Small intestine (tissue), 7 donors: Measurements from ENCODE around the gene RAB18. TPM values are rescaled to one million over a fixed set of nuclear protein-coding genes. Genes with fewer than 3 reads are reported as not detected.
"Not testable (repeated sequence)": the region's sequence is repeated elsewhere in the genome, so short reads cannot be mapped to it uniquely, and the experiment has no call there.

ENCODE experiments used
- DNase-seq, 2 donors: peaks; one replicate each; pipeline versions ENCODE4 v3.0.0 to v3.0.0-alpha.2; 2013
- FAIRE-seq: peaks from 2 replicates; lab custom pipeline; 2012; peaks lifted over from hg19 to GRCh38; lab: Jason Lieb, UNC
- H3K27ac ChIP-seq, 3 donors: one replicate each; pipeline ENCODE4 v1.5.1; 2013; ENCODE audit warnings: low read length in 2 of 3, mild to moderate bottlenecking in 2 of 3, control low read depth in 1 of 3, inconsistent platforms in 1 of 3, low read depth in 1 of 3, moderate library complexity in 1 of 3
- H3K27me3 ChIP-seq, 3 donors: one replicate each; pipeline ENCODE4 v1.6.1; 2013; ENCODE audit warnings: low read length in 3 of 3, inconsistent platforms in 1 of 3; ENCODE audit not compliant: control insufficient read depth in 3 of 3, insufficient read depth in 3 of 3
- H3K36me3 ChIP-seq, 3 donors: one replicate each; pipeline ENCODE4 v1.6.1; 2013; ENCODE audit warnings: low read length in 3 of 3, inconsistent platforms in 1 of 3, low read depth in 1 of 3, mild to moderate bottlenecking in 1 of 3, moderate library complexity in 1 of 3; ENCODE audit not compliant: control insufficient read depth in 3 of 3, insufficient read depth in 2 of 3
- H3K4me1 ChIP-seq, 3 donors: one replicate each; pipeline ENCODE4 v1.6.1; 2013; ENCODE audit warnings: low read length in 2 of 3, inconsistent platforms in 1 of 3, low read depth in 1 of 3, mild to moderate bottlenecking in 1 of 3, moderate library complexity in 1 of 3; ENCODE audit not compliant: control insufficient read depth in 3 of 3, insufficient read depth in 2 of 3
- H3K4me3 ChIP-seq, 3 donors: one replicate each; pipeline ENCODE4 v1.5.1; 2013; ENCODE audit warnings: low read length in 3 of 3, control low read depth in 1 of 3, inconsistent platforms in 1 of 3, low read depth in 1 of 3, mild to moderate bottlenecking in 1 of 3, moderate library complexity in 1 of 3
- H3K9me3 ChIP-seq, 2 donors: one replicate each; pipeline ENCODE4 v1.6.1; 2013; ENCODE audit warnings: low read depth in 1 of 2, low read length in 1 of 2; ENCODE audit not compliant: control insufficient read depth in 2 of 2, insufficient read depth in 1 of 2
- WGBS, 3 donors: extraction: QIAGEN DNeasy Blood & Tissue Kit; methylation state at CpG; one replicate each; pipeline ENCODE4 v1.1.7; 2013; 5-methylcytosine and 5-hydroxymethylcytosine counted together
- polyA plus RNA-seq, 4 donors: library from polyadenylated mRNA; stranded (reverse) in 3 of 4; unstranded in 1 of 4; fragments of 200-250 nt in 3 of 4; fragments of 120-200 nt in 1 of 4; gene quantifications; one replicate each; pipeline versions ENCODE4 v1.2.1 to v1.2.3, GENCODE V29; 2013
- donor health status: healthy with polysubstance abuse.
- donor health status: control.
- donor health status: control.
- donor health status: Bipolar disorder and iron deficiency.
- donor health status: healthy.

Gene RAB18
- polyA plus RNA-seq, 4 donors: 28.4 to 66.4 (median 37.3) TPM

GRCh38 chr10:27465596-27465995, 38.5 kb upstream of the RAB18 start:
- H3K27me3 ChIP-seq, H3K9me3 ChIP-seq, H3K36me3 ChIP-seq, H3K27ac ChIP-seq, FAIRE-seq, H3K4me3 ChIP-seq, H3K4me1 ChIP-seq, DNase-seq: not testable (repeated sequence)
- WGBS, 3 donors: 74 to 85% (median 84%) methylated on average over 8 to 9 of the region's 9 CpGs

GRCh38 chr10:27470885-27471284, 33.2 kb upstream of the RAB18 start:
- no peak overlapping the region for H3K4me3 ChIP-seq
- no peak overlapping the region for H3K27ac ChIP-seq
- 57 to 80% (median 62%) methylated on average over 5 of the region's 5 CpGs for WGBS, 3 donors
- no peak for DNase-seq
- no peak for FAIRE-seq
- H3K27me3 ChIP-seq: peaks cover 0 to 3% (median 0%) of the 10 kb centered on the region in 3 donors
- H3K36me3 ChIP-seq: no peaks in the 10 kb centered on the region
- H3K4me1 ChIP-seq: no peaks in the 10 kb centered on the region
- no peaks in the 10 kb centered on the region for H3K9me3 ChIP-seq

- DNase-seq (no peak), FAIRE-seq (no peak)
- Histone ChIP-seq H3K4me3 (no peak overlapping the region), H3K27ac (no peak overlapping the region), H3K36me3 (no peaks in the 10 kb centered on the region), H3K27me3 (peaks cover 0 to 3% (median 0%) of the 10 kb centered on the region in 3 donors), H3K4me1 (no peaks in the 10 kb centered on the region), H3K9me3 (no peaks in the 10 kb centered on the region)
- 74 to 75% (median 74%) methylated on average over 4 of the region's 4 CpGs for WGBS, 3 donors
Observed at GRCh38 chr10:27474741-27475140, 29.4 kb upstream of the RAB18 start.

GRCh38 chr10:27479016-27479415, 25.1 kb upstream of the RAB18 start:
- no peak overlapping the region for H3K27ac ChIP-seq
- no peaks in the 10 kb centered on the region for H3K4me1 ChIP-seq
- no peak overlapping the region for H3K4me3 ChIP-seq
- H3K27me3 ChIP-seq: no peaks in the 10 kb centered on the region
- DNase-seq (no peak), FAIRE-seq (no peak)
- no peaks in the 10 kb centered on the region for H3K9me3 ChIP-seq
- no peaks in the 10 kb centered on the region for H3K36me3 ChIP-seq
- 50 to 79% (median 74%) methylated on average over 2 of the region's 2 CpGs for WGBS, 3 donors

GRCh38 chr10:27481486-27481885, 22.6 kb upstream of the RAB18 start:
- no peak for DNase-seq
- no peaks in the 10 kb centered on the region for H3K36me3 ChIP-seq
- H3K4me3 ChIP-seq: no peak overlapping the region
- WGBS, 3 donors: 65 to 73% (median 69%) methylated on average over 1 of the region's 1 CpG
- no peaks in the 10 kb centered on the region for H3K9me3 ChIP-seq
- no peaks in the 10 kb centered on the region for H3K4me1 ChIP-seq
- no peak overlapping the region for H3K27ac ChIP-seq
- FAIRE-seq: no peak
- no peaks in the 10 kb centered on the region for H3K27me3 ChIP-seq

- H3K36me3 ChIP-seq: no peaks in the 10 kb centered on the region
- no peak for FAIRE-seq
- H3K4me1 ChIP-seq: no peaks in the 10 kb centered on the region
- DNase-seq: no peak
- no peaks in the 10 kb centered on the region for H3K9me3 ChIP-seq
- H3K27me3 ChIP-seq: no peaks in the 10 kb centered on the region
- WGBS, 3 donors: 38 to 55% (median 50%) methylated on average over 10 of the region's 10 CpGs
- no peak overlapping the region for H3K27ac ChIP-seq
- H3K4me3 ChIP-seq: no peak overlapping the region
Observed at GRCh38 chr10:27482984-27483956, 20.8 kb upstream of the RAB18 start.

- FAIRE-seq (no peak), DNase-seq (no peak)
- H3K27me3 ChIP-seq: no peaks in the 10 kb centered on the region
- H3K4me3 ChIP-seq: no peak overlapping the region
- H3K9me3 ChIP-seq: no peaks in the 10 kb centered on the region
- H3K4me1 ChIP-seq: no peaks in the 10 kb centered on the region
- no peaks in the 10 kb centered on the region for H3K36me3 ChIP-seq
- no peak overlapping the region for H3K27ac ChIP-seq
- 59 to 70% (median 66%) methylated on average over 2 of the region's 2 CpGs for WGBS, 3 donors
Observed at GRCh38 chr10:27485368-27485767, 18.7 kb upstream of the RAB18 start.

- FAIRE-seq (no peak), DNase-seq (no peak)
- WGBS, 3 donors: 37 to 73% (median 62%) methylated on average over 2 of the region's 2 CpGs
- H3K4me1 ChIP-seq: no peaks in the 10 kb centered on the region
- no peak overlapping the region for H3K27ac ChIP-seq
- H3K36me3 ChIP-seq: no peaks in the 10 kb centered on the region
- H3K4me3 ChIP-seq: no peak overlapping the region
- peaks cover 0 to 4% of the 10 kb centered on the region in 2 donors for H3K9me3 ChIP-seq
- peaks cover 0 to 3% (median 0%) of the 10 kb centered on the region in 3 donors for H3K27me3 ChIP-seq
Observed at GRCh38 chr10:27485986-27486385, 18.1 kb upstream of the RAB18 start.
